Stimulated activated CD8-positive, alpha-beta memory T cell treated with anti-CD3 and anti-CD28 coated beads, Interleukin-2, amount 100 ng/mL, for 1 hour (primary cell): Measurements from ENCODE around the gene SCML1.

ENCODE experiments used
- DNase-seq, 2 donors: peaks; one replicate each; pipeline ENCODE4 v3.0.0-alpha.2; 2020; ENCODE audit warnings: low read depth in 2 of 2

Gene SCML1

GRCh38 chrX:17788956-17789562 lies 51.8 kb downstream of the SCML1 start:
- no peak for DNase-seq

GRCh38 chrX:17792826-17793225 lies 55.5 kb downstream of the SCML1 start:
- no peak for DNase-seq

GRCh38 chrX:17798921-17799320 lies 61.6 kb downstream of the SCML1 start:
- no peak for DNase-seq

GRCh38 chrX:17801431-17801830 lies 64.1 kb downstream of the SCML1 start:
- DNase-seq, result no peak

GRCh38 chrX:17802756-17803155 lies 65.5 kb downstream of the SCML1 start:
- DNase-seq, result no peak

GRCh38 chrX:17803449-17803848 lies 66.2 kb downstream of the SCML1 start:
- no peak for DNase-seq
